HPDE6-E6E7 (cell line): ENCODE results near the gene CYP2U1.

ENCODE experiments used
- DNase-seq: peaks from one replicate; pipeline ENCODE4 v3.0.0; 2011; ENCODE audit warnings: missing footprints; ENCODE audit errors: extremely low spot score

Gene CYP2U1

GRCh38 chr4:107987916-107988762 lies 56.8 kb downstream of the CYP2U1 start:
- no peak for DNase-seq

GRCh38 chr4:107988763-107989035 lies 57.4 kb downstream of the CYP2U1 start:
- DNase-seq, result no peak

- no peak for DNase-seq
Measured at GRCh38 chr4:107989162-107989536, 57.8 kb downstream of the CYP2U1 start.

- DNase-seq, result peak; percentile 91
Measured at GRCh38 chr4:107989537-107990386, 58.4 kb downstream of the CYP2U1 start, which contains the start of gene HADH. HADH (plus strand) TSS chr4:107989889; CDS start chr4:107989933, 44 bp downstream.

GRCh38 chr4:107991945-107992630 lies 60.7 kb downstream of the CYP2U1 start:
- DNase-seq, result no peak

- DNase-seq, result no peak
Measured at GRCh38 chr4:107993969-107994368, 62.6 kb downstream of the CYP2U1 start.

- DNase-seq, result no peak
Measured at GRCh38 chr4:107994894-107995293, 63.5 kb downstream of the CYP2U1 start.

GRCh38 chr4:107996949-107997788 lies 65.8 kb downstream of the CYP2U1 start:
- DNase-seq, result no peak

- DNase-seq, result no peak
Measured at GRCh38 chr4:107997794-107998193, 66.4 kb downstream of the CYP2U1 start.

GRCh38 chr4:107999932-108000539 lies 68.7 kb downstream of the CYP2U1 start:
- no peak for DNase-seq

GRCh38 chr4:108001540-108002135 lies 70.3 kb downstream of the CYP2U1 start:
- no peak for DNase-seq
